ENCODE measurements around the gene CDH22.

CDH22 gene

GRCh38 chr20:46230801-46231282 lies 77.5 kb downstream of the CDH22 start:
- H3K4me1 ChIP-seq (ENCODE audit: control insufficient read depth, low read depth, low read length) = peaks cover 5% of the 10 kb centered on the region
- H3K79me1 ChIP-seq (ENCODE audit: low read length) = no peaks in the 10 kb centered on the region
- DNase-seq = peak; percentile 87
- no peak overlapping the region for H2BK5ac ChIP-seq (ENCODE audit: low read length)
- H3K9ac ChIP-seq (ENCODE audit: low read length) = no peak overlapping the region
- no peak overlapping the region for H4K5ac ChIP-seq (ENCODE audit: low read length)
- no peak overlapping the region for H3K4ac ChIP-seq (ENCODE audit: low read depth, low read length)
- H2AK5ac ChIP-seq (ENCODE audit: low read length) = no peak overlapping the region
- no peak overlapping the region for H4K8ac ChIP-seq (ENCODE audit: low read depth, low read length)
- no peak overlapping the region for H3K27ac ChIP-seq (ENCODE audit: low read depth, low read length)
- no peaks in the 10 kb centered on the region for H3K27me3 ChIP-seq (ENCODE audit: insufficient read depth, low read length, poor library complexity)
- H3K18ac ChIP-seq (ENCODE audit: low read length) = no peak overlapping the region
- H3K36me3 ChIP-seq (ENCODE audit: control insufficient read depth, insufficient read depth, low read length) = no peaks in the 10 kb centered on the region
- H3K56ac ChIP-seq (ENCODE audit: low read length) = no peak overlapping the region
- H3K79me2 ChIP-seq (ENCODE audit: control insufficient read depth, insufficient read depth, low read length) = no peaks in the 10 kb centered on the region
- H3K4me2 ChIP-seq (ENCODE audit: low read length) = no peak overlapping the region
- H2BK15ac ChIP-seq (replicated peaks; ENCODE audit: low read depth) = no peak overlapping the region
- no CpG with 5 or more reads among the region's 4 CpGs for WGBS (ENCODE audit: extremely low coverage, insufficient coverage, low lambda C conversion rate)
- no peak overlapping the region for H3K23ac ChIP-seq (ENCODE audit: low read length)
- H2BK120ac ChIP-seq (ENCODE audit: low read depth, low read length) = no peak overlapping the region
- H3K4me3 ChIP-seq (ENCODE audit: low read length) = no peak overlapping the region

GRCh38 chr20:46230106-46230491 lies 78.2 kb downstream of the CDH22 start:
- Histone ChIP-seq H2BK120ac (ENCODE audit: low read depth, low read length) (no peak overlapping the region), H4K8ac (ENCODE audit: low read depth, low read length) (no peak overlapping the region), H3K79me1 (ENCODE audit: low read length) (no peaks in the 10 kb centered on the region), H2BK5ac (ENCODE audit: low read length) (no peak overlapping the region), H3K36me3 (ENCODE audit: control insufficient read depth, insufficient read depth, low read length) (no peaks in the 10 kb centered on the region), H3K23ac (ENCODE audit: low read length) (no peak overlapping the region), H3K4me3 (ENCODE audit: low read length) (no peak overlapping the region), H4K5ac (ENCODE audit: low read length) (no peak overlapping the region), H2AK5ac (ENCODE audit: low read length) (no peak overlapping the region), H3K4me1 (ENCODE audit: control insufficient read depth, low read depth, low read length) (peaks cover 5% of the 10 kb centered on the region), H3K56ac (ENCODE audit: low read length) (no peak overlapping the region), H3K27ac (ENCODE audit: low read depth, low read length) (no peak overlapping the region), H3K4ac (ENCODE audit: low read depth, low read length) (no peak overlapping the region), H2BK15ac (replicated peaks; ENCODE audit: low read depth) (no peak overlapping the region), H3K18ac (ENCODE audit: low read length) (no peak overlapping the region), H3K9ac (ENCODE audit: low read length) (no peak overlapping the region), H3K27me3 (ENCODE audit: insufficient read depth, low read length, poor library complexity) (no peaks in the 10 kb centered on the region), H3K4me2 (ENCODE audit: low read length) (no peak overlapping the region), H3K79me2 (ENCODE audit: control insufficient read depth, insufficient read depth, low read length) (no peaks in the 10 kb centered on the region)
- WGBS (ENCODE audit: extremely low coverage, insufficient coverage, low lambda C conversion rate) = no CpG with 5 or more reads among the region's 5 CpGs
- no peak for DNase-seq

- Histone ChIP-seq H3K27ac (ENCODE audit: low read depth, low read length) (no peak overlapping the region), H2BK5ac (ENCODE audit: low read length) (no peak overlapping the region), H3K27me3 (ENCODE audit: insufficient read depth, low read length, poor library complexity) (no peaks in the 10 kb centered on the region), H3K4me2 (ENCODE audit: low read length) (no peak overlapping the region), H2BK15ac (replicated peaks; ENCODE audit: low read depth) (no peak overlapping the region), H3K9ac (ENCODE audit: low read length) (no peak overlapping the region), H2AK5ac (ENCODE audit: low read length) (no peak overlapping the region), H4K5ac (ENCODE audit: low read length) (no peak overlapping the region), H3K79me2 (ENCODE audit: control insufficient read depth, insufficient read depth, low read length) (no peaks in the 10 kb centered on the region), H3K36me3 (ENCODE audit: control insufficient read depth, insufficient read depth, low read length) (no peaks in the 10 kb centered on the region), H3K56ac (ENCODE audit: low read length) (no peak overlapping the region), H3K18ac (ENCODE audit: low read length) (no peak overlapping the region), H3K23ac (ENCODE audit: low read length) (no peak overlapping the region), H2BK120ac (ENCODE audit: low read depth, low read length) (no peak overlapping the region), H3K79me1 (ENCODE audit: low read length) (no peaks in the 10 kb centered on the region), H3K4me3 (ENCODE audit: low read length) (no peak overlapping the region), H3K4ac (ENCODE audit: low read depth, low read length) (no peak overlapping the region), H4K8ac (ENCODE audit: low read depth, low read length) (no peak overlapping the region), H3K4me1 (ENCODE audit: control insufficient read depth, low read depth, low read length) (peaks cover 5% of the 10 kb centered on the region)
- WGBS (ENCODE audit: extremely low coverage, insufficient coverage, low lambda C conversion rate) = no CpG with 5 or more reads among the region's 5 CpGs
- peak; percentile 39 for DNase-seq
Observed at GRCh38 chr20:46229478-46230105, 78.7 kb downstream of the CDH22 start.

GRCh38 chr20:46228670-46229069 lies 79.6 kb downstream of the CDH22 start:
- Histone ChIP-seq H3K4me2 (ENCODE audit: low read length) (no peak overlapping the region), H4K8ac (ENCODE audit: low read depth, low read length) (no peak overlapping the region), H3K23ac (ENCODE audit: low read length) (no peak overlapping the region), H4K5ac (ENCODE audit: low read length) (no peak overlapping the region), H3K79me2 (ENCODE audit: control insufficient read depth, insufficient read depth, low read length) (no peaks in the 10 kb centered on the region), H3K36me3 (ENCODE audit: control insufficient read depth, insufficient read depth, low read length) (no peaks in the 10 kb centered on the region), H3K56ac (ENCODE audit: low read length) (no peak overlapping the region), H3K4me1 (ENCODE audit: control insufficient read depth, low read depth, low read length) (peaks cover 5% of the 10 kb centered on the region), H3K27me3 (ENCODE audit: insufficient read depth, low read length, poor library complexity) (no peaks in the 10 kb centered on the region), H3K9ac (ENCODE audit: low read length) (no peak overlapping the region), H3K18ac (ENCODE audit: low read length) (no peak overlapping the region), H3K27ac (ENCODE audit: low read depth, low read length) (no peak overlapping the region), H2AK5ac (ENCODE audit: low read length) (no peak overlapping the region), H3K79me1 (ENCODE audit: low read length) (no peaks in the 10 kb centered on the region), H2BK15ac (replicated peaks; ENCODE audit: low read depth) (no peak overlapping the region), H2BK5ac (ENCODE audit: low read length) (no peak overlapping the region), H3K4ac (ENCODE audit: low read depth, low read length) (no peak overlapping the region), H3K4me3 (ENCODE audit: low read length) (no peak overlapping the region), H2BK120ac (ENCODE audit: low read depth, low read length) (no peak overlapping the region)
- no peak for DNase-seq
- no CpG with 5 or more reads among the region's 8 CpGs for WGBS (ENCODE audit: extremely low coverage, insufficient coverage, low lambda C conversion rate)

GRCh38 chr20:46227272-46227767 lies 81.0 kb downstream of the CDH22 start:
- no peaks in the 10 kb centered on the region for H3K79me1 ChIP-seq (ENCODE audit: low read length)
- no peak overlapping the region for H2BK15ac ChIP-seq (replicated peaks; ENCODE audit: low read depth)
- H3K56ac ChIP-seq (ENCODE audit: low read length) = no peak overlapping the region
- H3K23ac ChIP-seq (ENCODE audit: low read length) = no peak overlapping the region
- H3K79me2 ChIP-seq (ENCODE audit: control insufficient read depth, insufficient read depth, low read length) = no peaks in the 10 kb centered on the region
- no peak overlapping the region for H3K4me3 ChIP-seq (ENCODE audit: low read length)
- no peak overlapping the region for H2BK120ac ChIP-seq (ENCODE audit: low read depth, low read length)
- no CpG with 5 or more reads among the region's 33 CpGs for WGBS (ENCODE audit: extremely low coverage, insufficient coverage, low lambda C conversion rate)
- no peak overlapping the region for H3K4ac ChIP-seq (ENCODE audit: low read depth, low read length)
- no peak overlapping the region for H4K5ac ChIP-seq (ENCODE audit: low read length)
- no peak overlapping the region for H2BK5ac ChIP-seq (ENCODE audit: low read length)
- peaks cover 10% of the 10 kb centered on the region for H3K4me1 ChIP-seq (ENCODE audit: control insufficient read depth, low read depth, low read length)
- no peak overlapping the region for H2AK5ac ChIP-seq (ENCODE audit: low read length)
- no peaks in the 10 kb centered on the region for H3K36me3 ChIP-seq (ENCODE audit: control insufficient read depth, insufficient read depth, low read length)
- no peaks in the 10 kb centered on the region for H3K27me3 ChIP-seq (ENCODE audit: insufficient read depth, low read length, poor library complexity)
- no peak for DNase-seq
- H3K18ac ChIP-seq (ENCODE audit: low read length) = no peak overlapping the region
- no peak overlapping the region for H3K27ac ChIP-seq (ENCODE audit: low read depth, low read length)
- H4K8ac ChIP-seq (ENCODE audit: low read depth, low read length) = no peak overlapping the region
- no peak overlapping the region for H3K4me2 ChIP-seq (ENCODE audit: low read length)
- H3K9ac ChIP-seq (ENCODE audit: low read length) = no peak overlapping the region

- Histone ChIP-seq H2AK5ac (ENCODE audit: low read length) (no peak overlapping the region), H3K27ac (ENCODE audit: low read depth, low read length) (no peak overlapping the region), H2BK5ac (ENCODE audit: low read length) (peak overlapping the region; percentile 44), H2BK15ac (replicated peaks; ENCODE audit: low read depth) (no peak overlapping the region), H3K4me2 (ENCODE audit: low read length) (no peak overlapping the region), H4K8ac (ENCODE audit: low read depth, low read length) (no peak overlapping the region), H3K56ac (ENCODE audit: low read length) (peak overlapping the region; percentile 44), H3K79me2 (ENCODE audit: control insufficient read depth, insufficient read depth, low read length) (no peaks in the 10 kb centered on the region), H4K5ac (ENCODE audit: low read length) (no peak overlapping the region), H3K18ac (ENCODE audit: low read length) (no peak overlapping the region), H3K23ac (ENCODE audit: low read length) (no peak overlapping the region), H3K4me3 (ENCODE audit: low read length) (no peak overlapping the region), H3K9ac (ENCODE audit: low read length) (no peak overlapping the region), H3K79me1 (ENCODE audit: low read length) (no peaks in the 10 kb centered on the region), H3K4ac (ENCODE audit: low read depth, low read length) (no peak overlapping the region), H3K27me3 (ENCODE audit: insufficient read depth, low read length, poor library complexity) (no peaks in the 10 kb centered on the region), H3K4me1 (ENCODE audit: control insufficient read depth, low read depth, low read length) (peaks cover 16% of the 10 kb centered on the region), H3K36me3 (ENCODE audit: control insufficient read depth, insufficient read depth, low read length) (no peaks in the 10 kb centered on the region), H2BK120ac (ENCODE audit: low read depth, low read length) (no peak overlapping the region)
- peak; percentile 89 for DNase-seq
- no CpG with 5 or more reads among the region's 8 CpGs for WGBS (ENCODE audit: extremely low coverage, insufficient coverage, low lambda C conversion rate)
Observed at GRCh38 chr20:46226602-46227001, 81.7 kb downstream of the CDH22 start.
